Esophagus muscularis mucosa (tissue), 4 donors: Measurements from ENCODE around the gene ZNF581. TPM values are rescaled to one million over a fixed set of nuclear protein-coding genes. Genes with fewer than 3 reads are reported as not detected.

Experiments
- DNase-seq: peaks from one replicate; pipeline ENCODE4 v3.0.0-alpha.2; 2017; ENCODE audit errors: extremely low spot score
- H3K27ac ChIP-seq, 4 donors: fragments of 200-600 bp; sonication (generic); replicated peaks in 1 of 4; 1 replicate in 3 of 4; 2 replicates in 1 of 4; pipeline ENCODE4 v1.5.1; 2016 to 2019; ENCODE audit warnings: mild to moderate bottlenecking in 1 of 4
- H3K27me3 ChIP-seq, 4 donors: fragments of 200-600 bp; sonication (generic); one replicate each; pipeline versions ENCODE4 v1.5.1 to v1.6.0; 2016 to 2019
- H3K36me3 ChIP-seq, 4 donors: fragments of 200-600 bp; sonication (generic); one replicate each; pipeline ENCODE4 v1.5.1; 2016 to 2019
- H3K4me1 ChIP-seq, 4 donors: fragments of 200-600 bp; sonication (generic); one replicate each; pipeline ENCODE4 v1.5.1; 2016 to 2019
- H3K4me3 ChIP-seq, 4 donors: fragments of 200-600 bp; sonication (generic); 1 replicate in 2 of 4; 2 replicates in 2 of 4; pipeline ENCODE4 v1.5.1; 2016 to 2019; ENCODE audit warnings: mild to moderate bottlenecking in 4 of 4, moderate library complexity in 1 of 4
- H3K9me3 ChIP-seq, 4 donors: fragments of 200-600 bp; sonication (generic); 1 replicate in 3 of 4; 2 replicates in 1 of 4; pipeline ENCODE4 v1.5.1; 2016 to 2019
- CTCF ChIP-seq, 3 experiments: fragments of 200-600 bp in 2 of 3; fragments of 450-650 bp in 1 of 3; sonication (generic) in 2 of 3; IDR thresholded peaks; one replicate each; pipeline ENCODE4 v1.5.1; 2017 to 2019; ENCODE audit warnings: antibody characterized with exemption in 3 of 3, mild to moderate bottlenecking in 2 of 3, moderate library complexity in 1 of 3
- EP300 ChIP-seq: sonication (generic); formaldehyde crosslinking; IDR thresholded peaks from one replicate; pipeline ENCODE4 v1.6.1; 2017; ENCODE audit warnings: antibody characterized with exemption
- POLR2A ChIP-seq: fragments of 450-650 bp; IDR thresholded peaks from one replicate; pipeline ENCODE4 v1.6.1; 2017; ENCODE audit warnings: antibody characterized with exemption, moderate library complexity, mild to moderate bottlenecking, low read depth
- POLR2AphosphoS5 ChIP-seq, 2 donors: sonication (generic); formaldehyde crosslinking; IDR thresholded peaks; one replicate each; pipeline ENCODE4 v1.6.1; 2017; ENCODE audit warnings: antibody characterized with exemption in 2 of 2
- WGBS: methylation state at CpG from one replicate; pipeline ENCODE4 v1.1.5; 2018; 5-methylcytosine and 5-hydroxymethylcytosine counted together
- intact Hi-C: fragments of 100-400 bp; cut with DNase I; formaldehyde crosslinking; loops from one replicate; pipeline ENCODE4 v1.15.1; 2023
- total RNA-seq, 4 donors: library from RNA; depleted of rRNA; stranded (reverse); fragments of >200 nt; gene quantifications; one replicate each; pipeline versions ENCODE4 v1.1.0 to v1.2.1, GENCODE V29; 2016

The ZNF581 gene
- total RNA-seq, 4 donors from 2014 or later, result 13.3 to 26.6 (median 18.2) TPM

DNA sequence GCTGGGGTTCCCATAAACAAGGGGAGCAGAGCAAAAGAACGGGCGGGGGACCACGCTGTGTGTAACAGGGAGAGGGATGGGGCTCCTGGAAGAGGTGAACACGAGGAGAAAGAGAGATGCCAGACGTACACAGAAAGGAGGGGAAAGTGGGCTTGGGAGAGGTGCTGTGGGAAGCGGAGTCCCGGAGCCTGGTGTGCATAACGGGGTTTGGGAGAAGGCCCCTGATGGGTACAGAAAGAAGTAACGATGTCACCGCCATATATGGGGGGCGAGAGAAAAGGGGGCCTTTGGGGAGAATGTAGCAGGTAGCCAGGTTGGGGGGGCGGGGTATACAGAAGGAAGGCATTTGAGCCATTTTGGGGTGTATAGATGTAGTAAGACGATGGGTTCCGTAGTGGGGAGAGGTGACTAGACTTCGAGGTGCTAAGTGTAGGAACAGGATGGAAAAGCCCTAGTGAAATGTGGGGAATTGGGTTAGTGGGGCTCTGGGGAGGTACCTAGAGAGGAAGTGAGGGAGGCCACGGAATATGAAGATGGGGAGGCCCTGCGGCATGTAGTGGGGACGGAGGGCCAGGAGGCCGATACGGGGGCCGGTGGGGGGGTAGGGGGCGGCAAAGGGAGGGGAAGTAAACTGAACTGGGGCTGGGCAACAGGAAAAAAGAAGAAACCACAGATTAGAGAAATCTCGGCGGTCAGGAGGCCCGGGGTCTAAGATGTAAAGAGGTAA, 1.9 kb upstream of the ZNF581 start:
- no peaks in the 10 kb centered on the region for H3K9me3 ChIP-seq
- H3K27ac ChIP-seq, result peak overlapping the region; percentile 94 to 97 (median 94)
- no peaks in the 10 kb centered on the region for H3K27me3 ChIP-seq
- peak overlapping the region; percentile 74 to 91 (median 87) for H3K4me3 ChIP-seq
- H3K36me3 ChIP-seq, result peaks cover 0 to 30% (median 14%) of the 10 kb centered on the region in 4 donors
- TF ChIP-seq EP300 (no peak), POLR2AphosphoS5 (IDR thresholded peaks at IDR 0.05) (no peak), POLR2A (no peak), CTCF (IDR thresholded peaks at IDR 0.05) (no peak)
- DNase-seq, result no peak
- H3K4me1 ChIP-seq, result peaks cover 60 to 85% (median 83%) of the 10 kb centered on the region in 4 donors
- intact Hi-C loops, result no loop called here
- 2% methylated on average over 25 of the region's 25 CpGs for WGBS

DNA sequence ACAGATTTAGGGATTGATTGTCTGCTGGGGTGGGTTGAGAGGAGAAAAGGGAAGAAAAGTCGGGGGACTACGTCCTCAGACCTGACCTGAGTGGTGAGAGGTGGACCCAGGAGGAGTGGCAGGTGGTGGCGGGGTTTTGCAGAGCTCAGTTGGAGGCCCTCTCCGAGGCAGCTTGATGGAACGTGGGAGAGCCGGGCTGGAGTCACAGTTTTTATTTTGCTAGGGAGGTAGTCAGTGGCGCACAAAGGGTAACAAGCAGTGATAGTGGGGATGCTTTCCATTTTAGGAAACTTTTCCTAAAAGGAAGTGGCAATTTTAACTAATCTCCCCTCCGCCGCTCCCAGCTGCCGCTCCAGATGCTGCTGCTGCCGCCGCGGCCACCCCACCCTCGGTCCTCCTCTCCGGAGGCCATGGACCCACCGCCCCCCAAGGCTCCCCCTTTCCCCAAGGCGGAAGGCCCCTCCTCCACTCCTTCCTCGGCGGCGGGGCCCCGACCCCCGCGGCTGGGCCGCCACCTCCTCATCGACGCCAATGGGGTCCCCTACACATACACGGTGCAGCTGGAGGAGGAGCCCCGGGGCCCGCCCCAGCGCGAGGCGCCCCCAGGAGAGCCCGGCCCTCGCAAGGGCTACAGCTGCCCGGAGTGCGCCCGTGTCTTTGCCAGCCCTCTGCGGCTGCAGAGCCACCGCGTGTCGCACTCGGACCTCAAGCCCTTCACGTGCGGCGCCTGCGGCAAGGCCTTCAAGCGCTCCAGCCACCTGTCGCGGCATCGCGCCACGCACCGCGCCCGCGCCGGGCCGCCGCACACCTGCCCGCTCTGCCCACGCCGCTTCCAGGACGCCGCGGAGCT, 1.1 kb upstream of the ZNF581 start:
- TF ChIP-seq POLR2A, result no peak
- TF ChIP-seq POLR2AphosphoS5 (IDR thresholded peaks at IDR 0.05), result no peak
- TF ChIP-seq EP300, result no peak
- no peak for TF ChIP-seq CTCF (IDR thresholded peaks at IDR 0.05)
- Histone ChIP-seq H3K27ac (peak overlapping the region; percentile 94 to 97 (median 94)), H3K4me1 (peaks cover 59 to 84% (median 83%) of the 10 kb centered on the region in 4 donors), H3K27me3 (no peaks in the 10 kb centered on the region), H3K9me3 (no peaks in the 10 kb centered on the region), H3K4me3 (peak overlapping the region; percentile 74 to 91 (median 87)), H3K36me3 (peaks cover 0 to 28% (median 14%) of the 10 kb centered on the region in 4 donors)
- intact Hi-C loops, result no loop called here
- no peak for DNase-seq
- 2% methylated on average over 20 of the region's 65 CpGs for WGBS

DNA sequence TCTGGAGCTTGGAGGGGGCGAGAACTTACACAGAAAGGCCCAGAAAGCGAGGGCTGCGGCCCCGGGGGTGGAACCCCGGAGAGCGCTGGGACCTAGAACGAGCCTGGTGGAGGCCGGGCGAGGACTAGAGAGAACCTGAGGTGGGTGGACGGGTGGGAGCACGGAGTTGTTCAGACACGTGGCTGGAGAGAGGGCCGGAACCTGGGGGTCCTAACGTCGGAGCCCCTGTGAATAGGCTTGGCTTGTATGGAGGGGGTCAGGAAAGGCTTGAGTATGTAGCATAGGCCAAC, 383 bp downstream of the ZNF581 start:
- intact Hi-C loops, result no loop called here
- no peak for DNase-seq
- TF ChIP-seq EP300 (no peak), POLR2A (no peak), CTCF (IDR thresholded peaks at IDR 0.05) (no peak), POLR2AphosphoS5 (IDR thresholded peaks at IDR 0.05) (no peak)
- no peaks in the 10 kb centered on the region for H3K27me3 ChIP-seq
- peak overlapping the region; percentile 94 to 97 (median 94) for H3K27ac ChIP-seq
- H3K4me3 ChIP-seq, result peak overlapping the region; percentile 74 to 91 (median 87)
- peaks cover 55 to 82% (median 80%) of the 10 kb centered on the region in 4 donors for H3K4me1 ChIP-seq
- H3K36me3 ChIP-seq, result peaks cover 0 to 17% (median 12%) of the 10 kb centered on the region in 4 donors
- WGBS, result 1% methylated on average over 13 of the region's 15 CpGs
- no peaks in the 10 kb centered on the region for H3K9me3 ChIP-seq

GRCh38 chr19:55644191-55644833, 863 bp downstream of the ZNF581 start:
- WGBS, result 52% methylated on average over 12 of the region's 12 CpGs
- no peaks in the 10 kb centered on the region for H3K9me3 ChIP-seq
- no peak for DNase-seq
- peaks cover 57 to 82% (median 80%) of the 10 kb centered on the region in 4 donors for H3K4me1 ChIP-seq
- H3K27ac ChIP-seq, result peak overlapping the region; percentile 94 to 97 (median 94)
- intact Hi-C loops, result no loop called here
- H3K36me3 ChIP-seq, result peaks cover 0 to 17% (median 12%) of the 10 kb centered on the region in 4 donors
- no peak for TF ChIP-seq EP300
- H3K4me3 ChIP-seq, result peak overlapping the region; percentile 74 to 91 (median 87)
- H3K27me3 ChIP-seq, result no peaks in the 10 kb centered on the region
